Progenitor cell of endocrine pancreas (in vitro differentiated cells): ENCODE results near the gene GPR162. TPM values are rescaled to one million over a fixed set of nuclear protein-coding genes. Genes with fewer than 3 reads are reported as not detected.

Source experiments
- DNase-seq: peaks from one replicate; pipeline ENCODE4 v3.0.0; 2021; ENCODE audit warnings: low spot score; ENCODE audit not compliant: unreplicated experiment
- H3K27ac Mint-ChIP-seq: 2 replicates; pipeline ENCODE4 v1.8.0; 2021; ENCODE audit warnings: mild to moderate bottlenecking, moderate library complexity, mixed read lengths
- H3K27me3 Mint-ChIP-seq: 2 replicates; pipeline ENCODE4 v1.8.0; 2021; ENCODE audit warnings: mixed read lengths
- H3K36me3 Mint-ChIP-seq: 2 replicates; pipeline ENCODE4 v1.8.0; 2022; ENCODE audit warnings: mixed read lengths; ENCODE audit not compliant: insufficient read depth
- H3K4me1 Mint-ChIP-seq: 2 replicates; pipeline ENCODE4 v1.8.0; 2021; ENCODE audit warnings: low read depth, mixed read lengths
- H3K4me3 Mint-ChIP-seq: 2 replicates; pipeline ENCODE4 v1.8.0; 2021; ENCODE audit warnings: low read depth, mild to moderate bottlenecking, moderate library complexity, mixed read lengths
- H3K9me3 Mint-ChIP-seq: 2 replicates; pipeline ENCODE4 v1.8.0; 2021; ENCODE audit warnings: low read depth, mixed read lengths
- CTCF ChIP-seq: fragments of 200-600 bp; sonication (generic); IDR thresholded peaks from one replicate; pipeline ENCODE4 v1.5.0; 2021; ENCODE audit warnings: antibody characterized with exemption, mild to moderate bottlenecking; ENCODE audit not compliant: unreplicated experiment
- total RNA-seq: library from RNA; stranded (reverse); gene quantifications from 2 replicates; pipeline ENCODE4 v1.2.1, GENCODE V29; 2021

Gene GPR162
- total RNA-seq, 1 donor from 2014 or later: 5.5 TPM

- TF ChIP-seq CTCF: no peak
- Mint-ChIP-seq H3K27ac (peak overlapping the region; percentile 100), H3K36me3 (peaks cover 15% of the 10 kb centered on the region), H3K4me3 (peak overlapping the region; percentile 98), H3K9me3 (no peaks in the 10 kb centered on the region), H3K27me3 (no peaks in the 10 kb centered on the region), H3K4me1 (peaks cover 29% of the 10 kb centered on the region)
- DNase-seq: no peak
Measured at GRCh38 chr12:6852651-6853354, 31.2 kb downstream of the GPR162 start.

- Mint-ChIP-seq H3K4me3 (peak overlapping the region; percentile 98), H3K36me3 (peaks cover 19% of the 10 kb centered on the region), H3K4me1 (peaks cover 29% of the 10 kb centered on the region), H3K27me3 (no peaks in the 10 kb centered on the region), H3K9me3 (no peaks in the 10 kb centered on the region), H3K27ac (peak overlapping the region; percentile 100)
- DNase-seq: no peak
- no peak for TF ChIP-seq CTCF
Measured at GRCh38 chr12:6853626-6854025, 32.0 kb downstream of the GPR162 start.

DNA sequence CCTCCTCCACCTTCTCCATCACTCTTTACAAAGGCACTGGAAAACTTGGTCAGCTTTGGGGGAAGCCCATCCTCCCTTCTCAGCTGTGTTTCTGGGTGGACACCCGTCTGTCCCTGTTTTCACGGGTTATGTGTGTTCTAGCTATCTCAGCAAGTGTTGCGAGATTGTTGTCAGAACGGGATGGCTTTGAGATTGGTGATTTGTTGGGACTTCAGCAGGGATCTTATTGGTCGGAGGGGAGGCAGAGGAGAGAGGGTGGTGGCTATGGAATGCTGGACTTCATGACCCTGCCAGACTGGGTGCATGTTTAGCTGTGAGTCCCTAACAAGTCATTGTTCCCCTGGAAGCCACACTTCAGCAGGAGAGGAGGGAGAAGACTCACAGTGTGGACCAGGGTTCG, 32.4 kb downstream of the GPR162 start:
- peak overlapping the region; percentile 98 for H3K4me3 Mint-ChIP-seq
- no peaks in the 10 kb centered on the region for H3K9me3 Mint-ChIP-seq
- H3K27me3 Mint-ChIP-seq: no peaks in the 10 kb centered on the region
- H3K4me1 Mint-ChIP-seq: peaks cover 29% of the 10 kb centered on the region
- DNase-seq: no peak
- TF ChIP-seq CTCF: no peak
- H3K27ac Mint-ChIP-seq: peak overlapping the region; percentile 72
- peaks cover 19% of the 10 kb centered on the region for H3K36me3 Mint-ChIP-seq

DNA sequence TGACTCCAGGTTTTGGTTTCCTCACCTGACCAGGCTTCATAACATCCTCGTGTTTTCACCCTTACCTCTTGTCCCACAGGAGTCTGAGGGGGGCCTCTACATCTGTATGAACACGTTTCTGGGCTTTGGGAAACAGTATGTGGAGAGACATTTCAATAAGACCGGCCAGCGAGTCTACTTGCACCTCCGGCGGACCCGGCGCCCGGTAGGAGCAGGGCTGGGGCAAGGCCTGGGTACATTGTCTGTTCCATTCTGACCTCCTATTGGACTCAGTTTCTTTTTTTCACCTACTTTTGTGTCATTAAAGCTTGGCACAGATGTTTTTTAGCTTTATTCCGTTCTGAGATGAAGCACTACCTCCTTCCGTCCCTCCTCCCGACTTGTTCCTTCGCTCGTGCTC, 33.7 kb downstream of the GPR162 start:
- H3K27me3 Mint-ChIP-seq: no peaks in the 10 kb centered on the region
- no peaks in the 10 kb centered on the region for H3K9me3 Mint-ChIP-seq
- DNase-seq: no peak
- TF ChIP-seq CTCF: no peak
- peaks cover 21% of the 10 kb centered on the region for H3K4me1 Mint-ChIP-seq
- no peak overlapping the region for H3K27ac Mint-ChIP-seq
- H3K36me3 Mint-ChIP-seq: peaks cover 23% of the 10 kb centered on the region
- no peak overlapping the region for H3K4me3 Mint-ChIP-seq

DNA sequence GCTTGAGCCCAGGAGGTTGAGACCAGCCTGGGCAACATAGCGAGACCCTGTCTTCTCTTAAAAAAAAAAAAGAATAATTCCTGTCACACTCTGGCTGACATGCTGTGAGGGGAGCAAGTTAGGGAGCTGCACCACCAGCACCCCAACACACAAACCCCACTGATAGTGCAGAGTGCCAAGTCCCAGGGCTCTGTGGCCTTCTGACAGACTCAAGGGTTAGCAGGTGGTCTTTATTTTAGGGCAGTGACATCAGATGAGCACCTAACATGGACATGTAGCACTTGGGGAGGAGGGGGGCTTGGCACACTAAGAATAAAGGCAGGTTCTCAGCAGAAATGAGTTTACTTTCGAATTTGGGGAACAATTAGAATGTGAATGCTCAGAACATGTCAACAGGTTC, 37.2 kb downstream of the GPR162 start:
- H3K27ac Mint-ChIP-seq: no peak overlapping the region
- no peak overlapping the region for H3K4me3 Mint-ChIP-seq
- H3K9me3 Mint-ChIP-seq: no peaks in the 10 kb centered on the region

More for the DNA sequence above, 37.2 kb downstream of the GPR162 start:
- Mint-ChIP-seq H3K4me1 (peaks cover 3% of the 10 kb centered on the region), H3K36me3 (peaks cover 42% of the 10 kb centered on the region), H3K27me3 (no peaks in the 10 kb centered on the region)
- TF ChIP-seq CTCF: no peak
- DNase-seq: no peak
